DND-41 (cell line): ENCODE data around the gene ZCRB1.

ENCODE experiments used
- EZH2 ChIP-seq: IDR thresholded peaks from 3 replicates; pipeline ENCODE4 v1.6.1; 2012; ENCODE audit warnings: borderline replicate concordance, low read depth, mild to moderate bottlenecking, moderate library complexity, low read length, inconsistent platforms; ENCODE audit not compliant: severe bottlenecking
- TF ChIP-seq, protein P1 (sequence below): IDR thresholded peaks from 2 replicates; pipeline ENCODE4 v1.5.1; 2012; ENCODE audit warnings: borderline replicate concordance, low read length, moderate library complexity, mild to moderate bottlenecking; ENCODE audit not compliant: poor library complexity, severe bottlenecking; ENCODE audit errors: extremely low read depth

DNA sequence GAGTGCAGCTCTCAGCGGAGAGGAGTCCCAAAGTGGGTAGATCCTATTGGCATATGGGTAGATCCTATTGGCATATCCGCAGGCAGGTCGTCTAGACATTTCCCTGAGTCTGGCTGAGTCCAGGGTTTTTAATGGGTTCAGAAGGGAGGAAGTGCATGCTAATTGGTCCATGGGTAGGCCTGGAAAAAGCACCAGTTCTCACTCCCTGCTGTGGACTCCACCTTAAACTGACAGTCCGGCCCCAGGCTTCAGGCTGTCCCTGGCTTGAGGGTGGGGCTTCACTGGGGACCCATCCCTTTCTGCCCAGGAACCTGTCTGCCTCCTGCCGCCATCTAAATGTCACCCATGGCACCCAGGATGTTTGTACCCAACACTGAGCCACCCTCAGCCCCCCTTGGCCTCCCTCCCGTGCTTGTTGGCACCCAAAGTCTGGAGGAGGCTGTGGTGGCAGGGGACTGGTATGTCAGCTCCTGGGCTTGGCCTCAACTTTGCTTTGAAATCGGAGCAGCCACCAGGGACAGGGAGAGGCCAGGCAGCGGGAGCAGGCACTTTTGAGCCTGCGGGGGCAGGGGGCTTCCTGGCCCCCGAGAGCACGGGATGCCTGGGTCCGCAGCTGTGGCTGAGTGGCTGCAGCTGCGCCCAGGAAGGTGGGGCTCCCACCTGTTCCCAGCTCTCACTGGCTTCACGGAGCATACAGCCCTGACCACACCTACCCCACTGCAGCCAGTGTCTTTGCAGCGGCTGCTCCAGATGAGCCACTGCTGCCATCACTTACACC, 58.3 kb downstream of the ZCRB1 start:
- TF ChIP-seq, protein P1, sequence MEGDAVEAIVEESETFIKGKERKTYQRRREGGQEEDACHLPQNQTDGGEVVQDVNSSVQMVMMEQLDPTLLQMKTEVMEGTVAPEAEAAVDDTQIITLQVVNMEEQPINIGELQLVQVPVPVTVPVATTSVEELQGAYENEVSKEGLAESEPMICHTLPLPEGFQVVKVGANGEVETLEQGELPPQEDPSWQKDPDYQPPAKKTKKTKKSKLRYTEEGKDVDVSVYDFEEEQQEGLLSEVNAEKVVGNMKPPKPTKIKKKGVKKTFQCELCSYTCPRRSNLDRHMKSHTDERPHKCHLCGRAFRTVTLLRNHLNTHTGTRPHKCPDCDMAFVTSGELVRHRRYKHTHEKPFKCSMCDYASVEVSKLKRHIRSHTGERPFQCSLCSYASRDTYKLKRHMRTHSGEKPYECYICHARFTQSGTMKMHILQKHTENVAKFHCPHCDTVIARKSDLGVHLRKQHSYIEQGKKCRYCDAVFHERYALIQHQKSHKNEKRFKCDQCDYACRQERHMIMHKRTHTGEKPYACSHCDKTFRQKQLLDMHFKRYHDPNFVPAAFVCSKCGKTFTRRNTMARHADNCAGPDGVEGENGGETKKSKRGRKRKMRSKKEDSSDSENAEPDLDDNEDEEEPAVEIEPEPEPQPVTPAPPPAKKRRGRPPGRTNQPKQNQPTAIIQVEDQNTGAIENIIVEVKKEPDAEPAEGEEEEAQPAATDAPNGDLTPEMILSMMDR: no peak
- TF ChIP-seq EZH2: no peak
